ENCODE measurements around the gene ACHE.
A peak's percentile ranks its signal among the peaks of the same experiment; 100 is the strongest.

ACHE gene

GRCh38 chr7:100888291-100888987, 7.2 kb downstream of the ACHE start:
- peaks cover 23 to 32% of the 10 kb centered on the region in 2 donors for H3K4me1 ChIP-seq (ENCODE audit: control insufficient read depth in 1 of 2, insufficient read depth in 2 of 2, low read length in 2 of 2)

DNA sequence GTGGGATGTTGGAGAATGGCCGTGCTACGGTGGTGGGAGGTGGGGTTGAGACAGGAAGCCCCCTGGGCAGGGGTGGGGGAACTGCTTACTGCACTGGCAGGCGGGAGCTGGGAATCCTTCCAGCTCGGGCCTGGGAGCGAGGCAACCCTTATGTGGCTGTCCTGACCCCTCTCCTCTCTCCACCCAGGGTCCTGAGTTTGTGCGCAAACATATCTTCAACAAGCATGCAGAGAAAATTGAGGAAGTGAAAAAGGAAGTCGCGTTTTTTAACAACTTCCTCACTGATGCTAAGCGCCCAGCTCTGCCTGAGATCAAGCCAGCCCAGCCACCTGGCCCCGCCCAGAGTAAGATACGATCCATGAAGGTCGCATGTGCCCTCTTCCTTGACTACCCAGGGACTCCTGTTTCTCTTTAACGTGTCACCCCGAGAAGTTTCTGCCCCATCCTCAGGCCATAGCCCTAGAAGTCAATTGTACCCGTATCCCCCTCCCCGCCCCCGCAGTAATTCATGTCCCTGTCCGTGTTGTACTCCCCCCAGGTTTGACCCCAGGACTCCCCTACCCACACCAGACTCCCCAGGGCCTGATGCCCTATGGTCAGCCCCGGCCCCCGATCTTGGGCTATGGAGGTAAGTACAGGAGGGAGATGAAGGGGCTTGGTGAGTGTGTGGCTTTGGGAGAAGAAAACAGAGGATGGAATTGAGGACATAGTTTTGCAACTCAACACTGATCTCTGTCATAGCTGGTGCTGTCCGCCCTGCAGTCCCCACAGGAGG, 8.0 kb downstream of the ACHE start:
- H3K36me3 ChIP-seq (ENCODE audit: control insufficient read depth in 1 of 2, insufficient read depth in 2 of 2, low read length in 2 of 2) = peaks cover 44 to 56% of the 10 kb centered on the region in 2 donors

More at GRCh38 chr7:100888291-100888987, 7.2 kb downstream of the ACHE start:
- peaks cover 39 to 50% of the 10 kb centered on the region in 2 donors for H3K36me3 ChIP-seq (ENCODE audit: control insufficient read depth in 1 of 2, insufficient read depth in 2 of 2, low read length in 2 of 2)
- H3K9me3 ChIP-seq (ENCODE audit: control insufficient read depth in 1 of 2, low read length in 2 of 2) = no peaks in the 10 kb centered on the region
- peak overlapping the region; percentile 58 to 77 for H3K4me3 ChIP-seq (ENCODE audit: low read depth in 1 of 2, low read length in 2 of 2)
- H3K27ac ChIP-seq (ENCODE audit: low read length) = peak overlapping the region; percentile 47
- H3K27me3 ChIP-seq (ENCODE audit: low read depth, low read length) = no peaks in the 10 kb centered on the region

GRCh38 chr7:100886936-100887515, 8.7 kb downstream of the ACHE start:
- peaks cover 23 to 32% of the 10 kb centered on the region in 2 donors for H3K4me1 ChIP-seq (ENCODE audit: control insufficient read depth in 1 of 2, insufficient read depth in 2 of 2, low read length in 2 of 2)
- no peak overlapping the region for H3K4me3 ChIP-seq (ENCODE audit: low read depth in 1 of 2, low read length in 2 of 2)
- peaks cover 49 to 61% of the 10 kb centered on the region in 2 donors for H3K36me3 ChIP-seq (ENCODE audit: control insufficient read depth in 1 of 2, insufficient read depth in 2 of 2, low read length in 2 of 2)
- H3K9me3 ChIP-seq (ENCODE audit: control insufficient read depth in 1 of 2, low read length in 2 of 2) = no peaks in the 10 kb centered on the region
- no peak overlapping the region for H3K27ac ChIP-seq (ENCODE audit: low read length)
- no peaks in the 10 kb centered on the region for H3K27me3 ChIP-seq (ENCODE audit: low read depth, low read length)

More for the DNA sequence above, 8.0 kb downstream of the ACHE start:
- peaks cover 23 to 32% of the 10 kb centered on the region in 2 donors for H3K4me1 ChIP-seq (ENCODE audit: control insufficient read depth in 1 of 2, insufficient read depth in 2 of 2, low read length in 2 of 2)
- H3K27ac ChIP-seq (ENCODE audit: low read length) = no peak overlapping the region
- H3K4me3 ChIP-seq (ENCODE audit: low read depth in 1 of 2, low read length in 2 of 2) = no peak overlapping the region
- H3K27me3 ChIP-seq (ENCODE audit: low read depth, low read length) = no peaks in the 10 kb centered on the region
- H3K9me3 ChIP-seq (ENCODE audit: control insufficient read depth in 1 of 2, low read length in 2 of 2) = no peaks in the 10 kb centered on the region

- peaks cover 54 to 68% of the 10 kb centered on the region in 2 donors for H3K36me3 ChIP-seq (ENCODE audit: control insufficient read depth in 1 of 2, insufficient read depth in 2 of 2, low read length in 2 of 2)
- peaks cover 23 to 32% of the 10 kb centered on the region in 2 donors for H3K4me1 ChIP-seq (ENCODE audit: control insufficient read depth in 1 of 2, insufficient read depth in 2 of 2, low read length in 2 of 2)
- H3K27ac ChIP-seq (ENCODE audit: low read length) = no peak overlapping the region
- no peak overlapping the region for H3K4me3 ChIP-seq (ENCODE audit: low read depth in 1 of 2, low read length in 2 of 2)
- H3K27me3 ChIP-seq (ENCODE audit: low read depth, low read length) = no peaks in the 10 kb centered on the region
- no peaks in the 10 kb centered on the region for H3K9me3 ChIP-seq (ENCODE audit: control insufficient read depth in 1 of 2, low read length in 2 of 2)
These were observed 9.3 kb downstream of the ACHE start for GRCh38 chr7:100886142-100886935.

DNA sequence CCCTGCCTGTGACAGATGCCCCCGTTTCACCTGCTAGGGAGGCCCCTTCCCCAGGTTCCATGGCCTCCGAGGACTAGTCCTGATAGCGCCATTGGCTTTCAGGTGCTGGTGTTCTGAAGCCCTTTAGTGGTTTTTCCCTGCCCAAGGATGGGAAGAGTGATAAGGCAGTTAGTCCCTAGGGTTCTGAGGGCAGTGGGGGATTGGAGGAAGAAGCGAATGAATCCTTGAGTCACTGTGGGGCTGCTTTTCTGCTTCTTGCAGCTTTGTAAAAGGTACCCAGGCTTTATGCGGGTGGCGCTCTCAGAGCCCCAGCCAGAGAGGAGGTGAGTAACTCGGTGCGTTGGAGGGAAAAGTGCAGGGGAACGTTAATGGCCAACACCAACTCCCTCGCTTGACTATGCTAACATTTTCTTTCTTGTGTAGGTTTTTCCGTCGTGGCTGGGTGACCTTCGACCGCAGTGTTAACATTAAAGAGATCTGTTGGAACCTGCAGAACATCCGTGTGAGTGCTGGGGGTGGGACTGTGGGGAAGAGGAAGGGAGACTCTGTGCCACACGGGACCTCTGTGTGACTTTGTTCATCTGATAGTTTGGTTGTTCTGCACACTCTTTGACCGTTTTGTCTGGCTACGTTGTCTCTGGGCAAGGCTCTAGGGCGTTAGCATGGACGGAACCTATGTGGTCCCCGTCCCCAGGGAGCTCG, 10.1 kb downstream of the ACHE start:
- Histone ChIP-seq H3K4me1 (ENCODE audit: control insufficient read depth in 1 of 2, insufficient read depth in 2 of 2, low read length in 2 of 2) (peaks cover 21 to 27% of the 10 kb centered on the region in 2 donors), H3K27me3 (ENCODE audit: low read depth, low read length) (no peaks in the 10 kb centered on the region)

DNA sequence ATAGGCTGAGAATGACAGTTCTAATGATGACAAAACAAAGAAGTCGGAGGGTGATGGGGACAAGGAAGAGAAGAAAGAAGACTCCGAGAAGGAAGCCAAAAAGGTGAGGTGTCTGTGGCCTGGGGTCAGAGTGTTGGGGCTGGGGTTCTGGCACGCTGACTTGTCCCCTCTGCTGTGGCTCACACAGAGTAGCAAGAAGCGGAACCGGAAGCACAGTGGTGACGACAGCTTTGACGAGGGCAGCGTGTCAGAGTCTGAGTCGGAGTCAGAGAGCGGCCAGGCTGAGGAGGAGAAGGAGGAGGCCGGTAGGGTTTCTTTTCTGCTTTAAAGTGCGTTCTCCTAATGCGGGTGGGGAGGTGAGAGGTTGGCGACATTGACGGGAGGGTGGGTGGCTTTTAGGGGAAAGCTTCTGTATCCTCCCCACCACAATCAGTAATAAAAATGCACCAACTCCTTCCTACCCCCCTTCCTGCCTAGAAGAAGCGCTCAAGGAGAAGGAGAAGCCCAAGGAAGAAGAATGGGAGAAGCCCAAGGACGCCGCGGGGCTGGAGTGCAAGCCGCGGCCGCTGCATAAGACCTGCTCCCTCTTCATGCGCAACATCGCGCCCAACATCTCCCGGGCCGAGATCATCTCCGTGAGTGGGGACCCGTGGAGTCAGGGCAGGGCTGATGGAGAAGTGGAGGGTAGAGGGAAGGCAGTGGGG, 10.8 kb downstream of the ACHE start:
- Histone ChIP-seq H3K4me3 (ENCODE audit: low read depth in 1 of 2, low read length in 2 of 2) (no peak overlapping the region), H3K4me1 (ENCODE audit: control insufficient read depth in 1 of 2, insufficient read depth in 2 of 2, low read length in 2 of 2) (peaks cover 18 to 20% of the 10 kb centered on the region in 2 donors), H3K27ac (ENCODE audit: low read length) (no peak overlapping the region), H3K9me3 (ENCODE audit: control insufficient read depth in 1 of 2, low read length in 2 of 2) (no peaks in the 10 kb centered on the region), H3K27me3 (ENCODE audit: low read depth, low read length) (no peaks in the 10 kb centered on the region), H3K36me3 (ENCODE audit: control insufficient read depth in 1 of 2, insufficient read depth in 2 of 2, low read length in 2 of 2) (peaks cover 57 to 71% of the 10 kb centered on the region in 2 donors)

More for the DNA sequence above, 10.1 kb downstream of the ACHE start:
- Histone ChIP-seq H3K36me3 (ENCODE audit: control insufficient read depth in 1 of 2, insufficient read depth in 2 of 2, low read length in 2 of 2) (peaks cover 57 to 71% of the 10 kb centered on the region in 2 donors), H3K4me3 (ENCODE audit: low read depth in 1 of 2, low read length in 2 of 2) (no peak overlapping the region), H3K9me3 (ENCODE audit: control insufficient read depth in 1 of 2, low read length in 2 of 2) (no peaks in the 10 kb centered on the region), H3K27ac (ENCODE audit: low read length) (no peak overlapping the region)

- Histone ChIP-seq H3K27me3 (ENCODE audit: low read depth, low read length) (no peaks in the 10 kb centered on the region), H3K36me3 (ENCODE audit: control insufficient read depth in 1 of 2, insufficient read depth in 2 of 2, low read length in 2 of 2) (peaks cover 57 to 68% of the 10 kb centered on the region in 2 donors), H3K27ac (ENCODE audit: low read length) (no peak overlapping the region), H3K9me3 (ENCODE audit: control insufficient read depth in 1 of 2, low read length in 2 of 2) (no peaks in the 10 kb centered on the region), H3K4me1 (ENCODE audit: control insufficient read depth in 1 of 2, insufficient read depth in 2 of 2, low read length in 2 of 2) (peaks cover 10 to 16% of the 10 kb centered on the region in 2 donors), H3K4me3 (ENCODE audit: low read depth in 1 of 2, low read length in 2 of 2) (no peak overlapping the region)
These were observed 12.7 kb downstream of the ACHE start for GRCh38 chr7:100882785-100883526.

- Histone ChIP-seq H3K36me3 (ENCODE audit: control insufficient read depth in 1 of 2, insufficient read depth in 2 of 2, low read length in 2 of 2) (peaks cover 56 to 61% of the 10 kb centered on the region in 2 donors), H3K27me3 (ENCODE audit: low read depth, low read length) (no peaks in the 10 kb centered on the region)
These were observed 13.5 kb downstream of the ACHE start for GRCh38 chr7:100882201-100882600.

DNA sequence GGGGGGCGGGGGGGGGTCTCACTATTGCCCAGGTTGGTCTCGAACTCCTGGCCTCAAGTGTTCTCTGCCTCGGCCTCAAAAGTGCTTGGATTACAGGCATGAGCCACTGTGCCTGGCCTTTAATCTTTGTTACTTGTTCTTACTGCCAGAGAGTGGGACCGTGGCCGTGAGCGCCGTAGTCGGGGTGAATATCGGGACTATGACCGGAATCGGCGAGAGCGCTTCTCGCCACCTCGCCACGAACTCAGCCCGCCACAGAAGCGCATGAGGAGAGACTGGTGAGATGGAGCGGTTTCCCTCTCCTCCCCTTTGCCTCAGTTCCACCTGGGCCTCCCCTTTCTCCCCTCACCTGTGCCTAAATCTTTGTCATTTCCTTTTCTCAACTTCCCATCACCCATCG, 14.6 kb downstream of the ACHE start:
- no peak overlapping the region for H3K4me3 ChIP-seq (ENCODE audit: low read depth in 1 of 2, low read length in 2 of 2)
- H3K27me3 ChIP-seq (ENCODE audit: low read depth, low read length) = no peaks in the 10 kb centered on the region
- H3K4me1 ChIP-seq (ENCODE audit: control insufficient read depth in 1 of 2, insufficient read depth in 2 of 2, low read length in 2 of 2) = peaks cover 7 to 28% of the 10 kb centered on the region in 2 donors
- H3K9me3 ChIP-seq (ENCODE audit: control insufficient read depth in 1 of 2, low read length in 2 of 2) = no peaks in the 10 kb centered on the region
- H3K36me3 ChIP-seq (ENCODE audit: control insufficient read depth in 1 of 2, insufficient read depth in 2 of 2, low read length in 2 of 2) = peaks cover 46 to 51% of the 10 kb centered on the region in 2 donors
- H3K27ac ChIP-seq (ENCODE audit: low read length) = no peak overlapping the region

More at GRCh38 chr7:100882201-100882600, 13.5 kb downstream of the ACHE start:
- no peak overlapping the region for H3K4me3 ChIP-seq (ENCODE audit: low read depth in 1 of 2, low read length in 2 of 2)
- H3K27ac ChIP-seq (ENCODE audit: low read length) = no peak overlapping the region
- H3K4me1 ChIP-seq (ENCODE audit: control insufficient read depth in 1 of 2, insufficient read depth in 2 of 2, low read length in 2 of 2) = peaks cover 3 to 17% of the 10 kb centered on the region in 2 donors
- H3K9me3 ChIP-seq (ENCODE audit: control insufficient read depth in 1 of 2, low read length in 2 of 2) = no peaks in the 10 kb centered on the region
